HG02870 (cell line): ENCODE data around the gene UXT.
"Not testable (repeated sequence)": the region's sequence is repeated elsewhere in the genome, so short reads cannot be mapped to it uniquely, and the experiment has no call there.

Source experiments
- ATAC-seq: cut with Tn5 transposase; IDR thresholded peaks from one replicate; pipeline ENCODE4 v1.9.1; 2021; ENCODE audit warnings: mild to moderate bottlenecking, moderate library complexity; ENCODE audit not compliant: unreplicated experiment

Gene UXT

DNA sequence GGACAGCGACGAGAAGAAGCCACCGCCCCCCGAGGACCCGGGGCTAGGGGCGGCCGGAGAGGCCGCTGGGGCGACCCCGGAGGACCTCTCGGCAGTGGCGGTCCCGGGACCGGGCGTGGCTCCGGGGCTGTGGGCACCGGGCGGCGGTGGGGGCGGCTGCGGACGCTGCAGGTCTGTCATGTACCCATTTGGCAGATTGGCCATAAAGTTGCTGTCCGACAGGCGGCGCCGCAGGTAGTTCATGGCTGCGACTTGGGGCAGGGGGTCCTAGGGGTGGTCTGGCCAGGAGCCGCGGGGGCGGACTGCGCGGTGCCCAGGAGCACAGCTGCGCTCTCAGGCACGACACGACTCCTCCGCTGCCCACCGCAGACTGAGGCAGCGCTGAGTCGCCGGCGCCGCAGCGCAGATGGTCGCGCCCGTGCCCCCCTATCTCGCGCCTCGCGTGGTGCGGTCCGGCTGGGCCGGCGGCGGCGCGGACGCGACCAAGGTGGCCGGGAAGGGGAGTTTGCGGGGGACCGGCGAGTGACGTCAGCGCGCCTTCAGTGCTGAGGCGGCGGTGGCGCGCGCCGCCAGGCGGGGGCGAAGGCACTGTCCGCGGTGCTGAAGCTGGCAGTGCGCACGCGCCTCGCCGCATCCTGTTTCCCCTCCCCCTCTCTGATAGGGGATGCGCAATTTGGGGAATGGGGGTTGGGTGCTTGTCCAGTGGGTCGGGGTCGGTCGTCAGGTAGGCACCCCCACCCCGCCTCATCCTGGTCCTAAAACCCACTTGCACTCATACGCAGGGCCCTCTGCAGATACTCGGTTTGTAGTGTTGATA lies 39.3 kb downstream of the UXT start, which contains the start of gene SYN1:
TSS of gene SYN1 (minus strand) at position 372 of the 817 bp plus-strand sequence. CDS start at position 243, 129 bp downstream.
- ATAC-seq = no peak

DNA sequence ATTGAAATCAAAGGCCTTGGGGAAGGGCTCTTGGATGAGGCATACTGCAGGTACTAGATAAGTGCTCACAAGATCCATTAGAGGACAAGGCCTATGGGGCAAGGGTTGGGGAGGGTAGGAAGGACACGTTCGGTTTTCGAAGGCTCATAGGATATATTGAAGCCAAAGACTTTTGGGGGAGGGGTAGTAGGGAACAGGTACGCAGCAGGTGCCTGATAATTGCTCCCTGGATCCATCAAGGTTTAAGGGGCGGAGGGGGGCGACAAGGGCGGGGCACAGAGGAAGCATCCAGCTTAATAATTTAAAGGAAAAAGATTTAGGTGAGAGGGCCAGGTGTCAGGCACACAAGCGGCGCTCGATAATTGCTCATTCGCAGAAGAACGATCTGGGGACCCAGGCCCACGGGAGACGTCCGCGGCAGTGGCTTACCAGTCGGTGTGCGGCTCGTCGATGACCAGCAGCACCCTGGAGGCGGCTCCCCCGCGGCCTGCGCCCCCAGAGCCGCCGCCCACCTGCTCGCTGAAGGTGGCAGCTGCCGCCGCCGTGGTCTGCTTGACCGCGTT lies 40.0 kb downstream of the UXT start:
- no peak for ATAC-seq

DNA sequence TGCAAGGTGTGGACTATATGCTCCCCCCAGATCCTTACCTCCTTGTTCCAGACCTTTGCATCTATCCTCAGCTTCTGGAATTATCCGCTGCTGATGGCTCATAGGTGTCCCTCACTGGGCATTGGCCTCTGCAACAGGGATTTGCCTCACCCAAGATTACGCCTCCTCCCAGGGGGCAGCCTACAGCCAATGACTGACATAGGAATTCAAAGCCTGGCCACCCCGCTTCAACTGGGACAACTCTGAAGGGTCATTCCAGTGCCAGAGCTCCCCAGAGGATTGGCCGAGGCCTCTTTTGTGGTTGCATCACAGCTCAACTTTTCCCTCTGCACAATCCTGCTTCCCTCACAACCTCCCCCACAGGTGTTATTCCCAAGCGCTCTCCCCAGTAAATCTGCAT lies 44.4 kb downstream of the UXT start:
- ATAC-seq = no peak

DNA sequence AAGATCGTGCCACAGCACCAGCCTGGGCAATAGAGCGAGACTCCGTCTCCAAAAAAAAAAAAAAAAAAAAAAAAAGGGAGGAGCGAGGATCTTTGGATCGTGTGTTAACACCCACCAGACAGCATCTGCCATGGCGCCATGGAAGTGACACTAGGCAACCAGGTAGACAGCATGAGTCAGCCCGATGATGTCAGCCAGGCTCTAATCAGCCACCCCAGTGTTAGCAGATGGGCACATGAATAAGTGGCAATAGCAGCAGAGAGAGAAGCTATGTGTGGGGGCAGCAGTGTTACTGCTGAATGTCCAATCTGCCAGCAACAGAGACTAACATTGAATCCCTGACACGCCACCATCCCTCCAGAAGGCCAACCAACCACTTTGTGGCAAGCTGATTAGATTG lies 45.9 kb downstream of the UXT start:
- ATAC-seq = no peak

DNA sequence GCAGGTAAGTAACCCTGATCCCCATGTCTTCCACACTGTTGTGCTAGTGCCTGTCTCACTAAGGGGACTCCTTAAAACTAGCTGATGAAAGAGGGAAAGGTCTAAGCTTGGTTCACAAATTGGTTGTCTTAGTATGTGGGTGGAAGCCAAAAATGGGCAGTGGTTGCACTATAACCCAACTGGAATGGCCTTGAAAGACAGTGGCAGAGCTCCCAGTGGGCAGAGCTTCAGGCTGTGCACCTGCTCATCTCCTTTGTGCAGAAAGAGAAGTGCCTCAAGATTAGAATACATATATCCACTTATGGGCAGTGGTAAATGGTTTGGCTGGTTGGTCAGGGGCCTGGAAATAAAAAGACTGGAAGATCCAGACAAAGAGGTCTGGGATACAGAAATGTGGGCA lies 46.6 kb downstream of the UXT start:
- ATAC-seq = no peak

DNA sequence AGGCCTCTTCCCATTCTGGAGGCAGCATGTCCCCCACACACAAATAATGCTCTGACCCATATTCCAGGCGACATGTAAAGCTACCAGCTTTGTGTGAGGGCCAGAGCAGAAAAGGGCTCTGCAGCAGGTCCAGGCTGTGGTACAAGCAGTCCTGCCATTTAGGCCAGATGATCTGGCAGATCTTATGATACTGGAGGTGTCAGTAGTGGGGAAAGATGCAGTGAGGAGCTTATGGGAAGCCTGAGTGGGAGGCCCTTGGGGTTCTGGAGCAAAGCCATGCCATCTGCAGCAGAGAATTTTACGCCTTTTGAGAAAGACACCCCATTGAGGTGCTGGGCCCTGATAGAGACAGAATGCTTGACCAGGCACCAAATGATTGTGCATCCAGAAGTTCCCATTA lies 47.1 kb downstream of the UXT start:
- no peak for ATAC-seq

DNA sequence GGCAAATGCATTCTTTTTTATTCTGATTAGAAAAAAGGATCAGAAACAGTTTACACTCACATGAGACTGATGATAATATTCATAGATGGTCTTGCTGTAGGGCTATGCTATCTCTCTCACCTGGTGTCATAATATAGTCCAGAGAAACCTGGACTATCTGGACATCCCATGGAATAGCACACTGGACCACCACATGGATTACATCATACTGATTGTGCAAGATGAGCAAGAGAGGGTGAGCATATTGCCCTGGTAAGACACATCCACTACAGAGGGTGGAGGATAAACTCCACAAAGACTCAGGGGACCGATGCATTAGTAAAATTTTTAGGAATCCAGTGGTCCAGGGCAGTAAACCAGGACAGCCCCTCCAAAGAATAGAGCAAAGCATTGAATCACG lies 47.5 kb downstream of the UXT start:
- no peak for ATAC-seq

DNA sequence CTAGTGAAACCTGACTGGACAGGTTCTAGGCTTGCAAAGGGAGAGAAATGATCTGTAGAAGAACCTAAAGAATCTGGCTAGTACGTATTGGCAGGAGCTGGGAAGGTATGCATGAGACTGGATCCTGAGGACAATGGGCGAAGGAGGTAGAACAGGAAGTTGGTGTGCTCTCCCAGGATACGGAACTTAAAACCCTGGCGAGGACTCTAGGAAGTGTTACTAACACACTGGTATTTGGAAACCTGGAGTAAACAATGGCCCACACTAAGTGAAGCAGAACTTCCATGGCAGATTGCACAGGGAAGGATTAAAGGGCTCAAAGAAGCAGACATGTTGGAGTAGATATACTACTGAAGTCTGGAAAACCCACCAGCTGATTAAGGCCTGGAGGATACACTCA lies 48.5 kb downstream of the UXT start:
- no peak for ATAC-seq

DNA sequence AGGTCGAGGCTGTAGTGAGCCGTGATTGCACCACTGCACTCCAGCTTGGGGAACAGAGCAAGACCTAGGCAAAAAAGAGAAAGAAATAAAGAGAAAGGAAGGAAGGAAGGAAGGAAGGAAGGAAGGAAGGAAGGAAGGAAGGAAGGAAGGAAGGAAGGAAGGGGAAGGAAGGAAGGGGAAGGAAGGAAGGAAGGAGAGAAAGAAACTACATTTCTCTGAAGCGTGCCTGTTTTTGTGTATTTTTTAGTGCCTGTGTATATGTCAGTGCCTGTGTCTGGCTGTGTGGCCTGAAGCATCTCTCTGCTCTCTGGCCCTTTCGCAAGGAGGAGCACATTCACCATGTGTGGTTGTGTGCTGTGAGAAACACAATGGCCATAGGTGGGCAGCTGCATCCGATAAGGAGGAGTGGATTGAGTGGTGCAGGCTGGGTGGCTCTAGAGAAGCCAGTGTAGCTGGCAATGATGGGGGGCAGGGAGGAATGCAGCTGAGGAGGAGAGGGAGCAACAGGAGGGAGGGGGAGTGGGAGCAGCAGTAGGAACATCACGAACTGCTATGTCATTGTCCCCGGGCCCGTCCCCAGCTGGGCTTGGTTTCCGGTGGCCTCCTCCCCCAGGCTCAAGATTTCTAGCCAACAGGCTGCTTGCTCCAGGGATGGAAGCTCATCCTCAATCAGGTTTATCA lies 50.7 kb downstream of the UXT start:
- ATAC-seq = no peak

DNA sequence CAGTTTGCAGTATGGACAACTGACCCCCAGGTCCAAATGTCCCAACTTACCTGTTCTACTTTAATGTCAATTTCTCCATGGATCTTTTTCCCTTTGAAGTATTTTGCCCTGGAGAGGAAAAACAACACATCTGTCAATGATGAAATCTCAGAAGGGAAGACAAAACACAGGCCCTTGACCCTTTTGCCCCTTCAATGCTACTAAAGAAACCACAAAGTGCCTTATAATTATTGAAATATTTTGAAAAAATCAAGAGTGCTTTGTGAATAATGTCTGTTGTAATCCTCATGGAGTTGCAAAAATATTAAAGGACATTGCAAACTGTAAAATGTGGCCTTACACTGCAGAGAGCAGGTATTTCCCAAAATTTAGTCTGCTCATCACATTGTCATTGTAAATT lies 51.9 kb downstream of the UXT start:
- ATAC-seq = no peak

DNA sequence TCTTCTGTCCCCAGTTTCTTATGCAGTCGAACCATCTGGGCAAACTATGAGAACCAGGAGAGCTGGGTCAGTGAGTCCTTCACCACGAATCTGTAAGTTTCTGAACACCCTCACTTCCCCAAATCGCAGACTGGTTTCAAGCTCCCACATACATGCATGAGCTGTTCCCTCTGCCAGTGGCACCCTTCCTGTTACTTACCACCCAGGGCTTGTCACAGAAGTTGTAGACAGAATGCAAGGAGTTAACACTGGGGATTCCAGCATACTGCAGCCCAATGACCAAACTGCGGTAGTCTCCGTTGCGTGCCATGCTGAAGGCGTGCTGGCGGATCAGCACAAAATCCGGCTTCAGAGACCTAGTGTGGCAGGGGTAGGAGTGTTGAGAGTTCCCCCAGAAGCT lies 54.0 kb downstream of the UXT start:
- ATAC-seq = no peak

DNA sequence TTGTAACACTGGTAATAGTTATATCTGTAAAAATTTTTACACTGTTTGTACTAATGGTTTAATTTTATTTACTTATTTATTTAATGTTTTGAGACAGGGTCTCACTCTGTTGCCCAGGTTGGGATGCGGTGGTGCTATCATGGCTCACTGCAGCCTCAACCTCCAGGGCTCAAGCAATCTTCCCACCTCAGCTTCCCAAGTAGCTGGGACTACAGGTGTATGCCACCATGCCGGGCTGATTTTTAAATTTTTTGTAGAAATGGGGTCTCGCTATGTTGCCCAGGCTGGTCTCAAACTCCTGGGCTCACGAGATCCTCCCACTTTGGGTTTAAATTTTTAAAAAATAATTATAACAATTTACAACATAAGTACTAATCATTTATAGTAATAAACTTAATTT lies 55.9 kb downstream of the UXT start:
- not testable (repeated sequence) for ATAC-seq
